ENCODE measurements around the gene NFAM1. TPM values are rescaled to one million over a fixed set of nuclear protein-coding genes. Genes with fewer than 3 reads are reported as not detected.

NFAM1 gene
- total and polyA plus RNA-seq, 2 experiments from 2014 or later: 0.11 to 0.49 TPM

GRCh38 chr22:42475122-42475521 is 42.9 kb upstream of the NFAM1 start:
- Histone ChIP-seq H2AFZ (no peak overlapping the region), H4K20me1 (replicated peaks; ENCODE audit: insufficient read depth) (no peaks in the 10 kb centered on the region), H3K4me2 (no peak overlapping the region), H3K9me2 (ENCODE audit: insufficient read depth) (no peaks in the 10 kb centered on the region), H3K36me3 (ENCODE audit: insufficient read depth) (no peaks in the 10 kb centered on the region), H3K4me1 (ENCODE audit: insufficient read depth) (0 out of 2 replicates have a peak, but pooled peaks cover 3% of the 10 kb centered on the region), H3K4me3 (no peak overlapping the region), H3F3A (replicated peaks; ENCODE audit: low read depth) (no peaks in the 10 kb centered on the region), H3K79me2 (replicated peaks; ENCODE audit: insufficient read depth) (no peaks in the 10 kb centered on the region), H3K27ac (ENCODE audit: low read depth) (no peak overlapping the region), H3K27me3 (ENCODE audit: insufficient read depth) (no peaks in the 10 kb centered on the region)
- no peaks in the 10 kb centered on the region for H3K9me3 Mint-ChIP-seq
- ATAC-seq (no peak), DNase-seq (ENCODE audit: low spot score) (no peak)
- no peaks in the 10 kb centered on the region for H3K36me3 Mint-ChIP-seq (ENCODE audit: low read depth)
- H3K27me3 Mint-ChIP-seq (ENCODE audit: insufficient read depth, low read depth, poor library complexity): peaks cover 16% of the 10 kb centered on the region
- no peak overlapping the region for H3K27ac Mint-ChIP-seq
- peaks cover 15% of the 10 kb centered on the region for H3K4me1 Mint-ChIP-seq
- H3K4me3 Mint-ChIP-seq: no peak overlapping the region
- TF ChIP-seq STAT1 (IDR thresholded peaks at IDR 0.05; ENCODE audit: unreplicated experiment) (no peak), CREB1 (CRISPR knock-in tag; IDR thresholded peaks at IDR 0.05; ENCODE audit: low read depth) (no peak), ZNF114 (CRISPR knock-in tag; IDR thresholded peaks at IDR 0.05) (no peak), POLR2AphosphoS5 (IDR thresholded peaks at IDR 0.05; ENCODE audit: low read depth) (no peak), CTCF (conservative IDR thresholded peaks at IDR 0.05; ENCODE audit: low read depth in 2 of 2) (no peak), ZNF462 (CRISPR knock-in tag; IDR thresholded peaks at IDR 0.05) (no peak)

Measured in GM23338 (cell line).